GM19395 (cell line): ENCODE measurements around the gene APOF.
"Not testable (repeated sequence)": the region's sequence is repeated elsewhere in the genome, so short reads cannot be mapped to it uniquely, and the experiment has no call there.

Experiments
- ATAC-seq: cut with Tn5 transposase; IDR thresholded peaks from one replicate; pipeline ENCODE4 v1.9.1; 2021; ENCODE audit warnings: mild to moderate bottlenecking, moderate library complexity; ENCODE audit not compliant: unreplicated experiment

Gene APOF

DNA sequence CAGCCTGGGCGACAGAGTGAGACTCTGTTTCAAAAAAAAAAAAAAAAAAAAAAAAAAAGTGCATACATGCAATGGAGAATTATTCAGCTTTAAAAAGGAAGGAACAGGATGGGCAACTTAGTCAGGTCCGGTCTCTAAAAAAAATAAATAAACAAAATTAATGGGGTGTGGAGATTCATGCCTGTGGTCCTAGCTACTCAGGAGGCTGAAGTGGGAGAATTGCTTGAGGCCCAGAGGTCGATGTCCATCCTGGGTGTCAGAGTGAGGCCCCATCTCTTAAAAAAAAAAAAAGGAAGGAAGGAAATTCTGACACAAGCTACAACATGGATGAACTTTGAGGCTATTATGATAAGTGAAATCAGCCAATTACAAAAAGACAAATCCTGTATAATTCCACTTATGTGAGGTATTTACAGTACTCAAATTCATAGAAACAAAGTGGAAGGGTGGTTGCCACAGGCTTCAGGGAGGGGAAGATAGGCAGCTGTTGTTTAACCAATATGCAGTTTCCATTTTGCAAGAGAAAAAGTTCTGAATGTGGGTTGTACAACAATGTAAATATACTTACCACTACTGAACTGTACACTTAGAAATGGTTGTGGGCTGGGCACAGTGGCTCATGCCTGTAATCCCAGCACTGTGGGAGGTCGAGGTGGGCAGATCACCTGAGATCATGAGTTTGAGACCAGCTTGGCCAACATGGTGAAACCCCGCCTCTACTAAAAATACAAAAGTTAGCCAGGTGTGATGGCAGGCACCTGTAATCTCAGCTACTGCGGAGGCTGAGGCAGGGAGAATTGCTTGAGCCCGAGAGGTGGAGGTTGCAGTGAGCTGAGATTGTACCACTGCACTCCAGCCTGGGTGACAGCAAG lies 12.3 kb upstream of the APOF start:
- ATAC-seq, result peak; percentile 49

DNA sequence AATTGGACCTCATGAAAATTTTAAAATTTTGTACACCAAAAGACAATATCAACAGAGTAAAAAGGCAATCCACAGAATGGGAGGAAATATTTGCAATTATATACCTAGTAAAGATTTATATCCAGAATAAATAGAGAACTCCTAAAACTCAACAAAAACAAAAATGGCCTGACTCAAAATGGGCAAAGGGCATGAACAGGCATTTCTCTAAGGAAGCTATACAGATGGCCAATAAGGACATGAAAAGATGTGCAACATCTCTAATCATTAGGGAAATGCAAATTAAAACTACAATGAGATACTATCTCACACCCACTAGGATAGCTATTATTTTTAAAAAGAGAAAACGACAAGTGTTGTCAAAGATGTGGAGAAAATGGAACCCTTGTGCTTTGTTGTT lies 10.9 kb upstream of the APOF start:
- no peak for ATAC-seq

DNA sequence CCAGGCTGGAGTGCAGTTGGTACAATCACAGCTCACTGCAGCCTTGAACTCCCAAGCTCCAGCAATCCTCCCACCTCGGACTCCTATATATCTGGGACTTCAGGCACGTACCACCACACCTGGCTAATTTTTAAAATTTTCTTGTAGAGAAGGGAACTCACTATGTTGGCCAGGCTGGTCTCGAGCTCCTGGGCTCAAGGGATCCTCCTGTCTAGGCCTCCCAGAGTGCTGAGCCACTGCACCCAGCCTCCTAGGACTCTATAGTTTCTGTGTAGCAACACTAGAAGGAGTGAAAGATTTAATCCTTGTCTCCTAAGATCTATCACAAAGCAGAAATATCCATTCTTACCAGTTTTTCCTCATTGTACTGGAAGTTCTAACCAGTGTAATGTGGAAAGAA lies 4.3 kb upstream of the APOF start:
- ATAC-seq, result no peak

DNA sequence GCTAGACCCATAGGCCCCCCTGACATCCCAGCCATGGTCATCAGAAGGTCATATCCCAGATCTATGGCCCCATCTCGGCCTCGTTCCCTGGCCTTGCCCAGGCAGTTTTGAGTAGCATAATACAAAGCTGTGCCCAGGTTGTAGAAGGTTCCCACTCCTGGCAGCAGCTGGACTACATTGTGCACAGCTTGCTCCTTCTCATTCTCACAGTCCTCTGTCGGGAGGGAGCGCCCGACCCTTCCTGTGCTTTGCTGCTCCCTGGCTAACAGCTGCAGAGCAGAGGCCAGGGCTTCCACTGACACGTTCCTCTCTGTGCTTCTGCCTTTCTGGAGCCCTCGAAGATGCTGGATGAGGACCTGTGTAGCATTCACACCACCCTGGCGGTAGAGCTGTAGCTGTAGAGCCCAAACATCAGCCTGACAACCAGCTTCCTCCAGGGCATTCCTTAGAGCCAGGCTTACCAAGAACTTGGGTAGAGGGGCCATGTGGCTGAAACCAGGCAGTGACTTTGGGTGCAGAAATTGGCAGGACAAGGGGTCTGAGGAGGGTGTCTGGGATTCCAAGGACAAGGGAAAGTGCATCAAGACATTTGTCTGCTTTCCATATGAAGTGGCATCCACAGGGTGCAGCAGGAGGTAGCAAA lies 1.0 kb downstream of the APOF start:
- no peak for ATAC-seq

DNA sequence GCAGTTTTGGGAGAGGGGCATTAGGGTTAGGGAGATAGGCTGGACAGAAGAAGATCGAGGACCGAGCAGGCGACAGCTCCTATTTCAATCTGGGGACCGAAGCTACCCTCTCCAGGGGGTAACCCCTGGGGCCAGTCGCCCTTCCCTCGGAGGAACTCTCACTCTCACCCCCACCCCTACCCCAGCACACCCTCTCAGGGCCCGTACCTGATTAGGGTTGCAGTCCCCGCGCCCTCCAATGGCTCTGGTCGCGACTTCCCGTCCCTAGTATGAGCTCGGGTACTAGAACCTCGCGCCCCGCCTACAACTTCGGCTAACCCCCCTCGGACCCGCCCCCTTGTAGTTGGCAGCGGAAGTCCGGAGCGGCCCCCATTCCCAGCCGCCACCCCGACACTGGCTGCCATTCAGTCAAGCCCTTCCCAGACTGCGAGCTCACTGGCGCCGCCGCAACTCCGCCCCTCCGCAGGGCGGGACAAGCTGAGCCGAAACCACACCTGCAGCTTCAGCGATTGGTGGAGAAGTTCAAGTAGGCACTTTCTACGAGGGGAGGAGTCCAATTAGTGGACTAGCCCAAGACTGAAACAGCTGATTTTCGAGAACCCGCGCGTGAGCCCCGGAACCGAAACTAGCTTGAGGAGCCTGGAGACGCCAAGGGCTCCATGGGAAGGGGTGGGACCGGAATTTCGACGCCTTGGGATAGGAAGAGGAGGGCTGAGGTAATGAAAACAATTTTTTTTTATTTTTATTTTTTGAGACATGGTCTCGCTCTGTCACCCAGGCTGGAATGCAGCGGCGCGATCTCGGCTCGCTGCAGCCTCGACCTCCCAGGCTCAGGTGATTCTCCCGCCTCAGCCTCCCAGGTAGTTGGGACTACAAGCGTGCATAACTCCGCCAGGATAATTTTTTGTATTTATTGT lies 2.5 kb downstream of the APOF start, which contains the start of gene STAT2:
TSS of gene STAT2 (minus strand) at position 257 of the 917 bp plus-strand sequence. CDS start 3,536 bp downstream, outside the sequence.
- ATAC-seq, result peak; percentile 95

DNA sequence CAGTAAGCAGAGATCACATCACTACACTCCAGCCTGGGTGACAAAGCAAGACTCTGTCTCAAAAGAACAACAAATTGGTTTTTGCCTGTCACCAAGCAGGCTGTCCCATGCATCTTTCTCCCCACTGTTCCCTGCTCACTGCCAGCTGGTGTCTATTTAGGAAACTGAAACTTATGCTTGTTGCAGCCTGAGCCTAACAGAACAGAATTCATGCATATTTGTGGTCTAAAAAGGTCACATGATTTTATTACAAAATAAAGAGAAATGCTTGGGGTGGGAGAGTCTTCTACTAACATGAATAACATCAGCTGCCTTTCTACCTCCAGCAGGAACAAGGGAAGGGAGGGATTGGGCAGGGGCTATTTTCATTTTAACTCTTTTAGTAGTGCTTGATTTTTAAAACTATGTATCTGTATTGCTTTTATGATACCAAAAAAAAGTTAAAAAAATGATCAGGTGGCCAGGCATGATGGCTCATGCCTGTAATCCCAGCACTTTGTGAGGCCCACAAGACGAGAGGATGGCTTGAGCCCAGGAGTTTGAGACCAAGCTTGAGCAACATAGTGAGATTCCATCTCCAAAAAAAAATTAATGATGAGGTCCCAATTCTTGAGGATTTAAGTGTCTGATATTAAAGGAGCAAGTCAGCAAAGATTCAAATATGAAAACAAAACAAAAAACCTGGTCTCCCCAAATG lies 3.7 kb downstream of the APOF start:
- ATAC-seq, result no peak

DNA sequence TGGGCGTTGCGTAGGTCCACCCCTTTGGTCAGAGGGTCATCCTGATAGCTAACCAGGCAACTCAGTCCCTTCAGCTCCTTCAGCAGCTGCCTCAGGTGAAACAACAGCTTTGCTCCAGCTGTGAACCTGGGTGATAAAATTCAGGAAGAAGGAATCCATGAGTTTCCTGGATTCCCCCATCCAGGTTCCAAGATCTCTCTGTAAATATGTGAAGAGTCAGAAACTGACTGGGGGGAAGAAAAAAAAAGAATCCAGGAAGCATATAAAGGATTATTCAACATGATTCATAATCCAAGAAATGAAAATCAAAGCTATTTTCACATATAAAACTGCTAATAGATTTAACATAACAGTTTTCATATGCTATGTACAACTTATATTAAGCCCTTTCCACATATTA lies 11.3 kb downstream of the APOF start:
- ATAC-seq, result no peak

DNA sequence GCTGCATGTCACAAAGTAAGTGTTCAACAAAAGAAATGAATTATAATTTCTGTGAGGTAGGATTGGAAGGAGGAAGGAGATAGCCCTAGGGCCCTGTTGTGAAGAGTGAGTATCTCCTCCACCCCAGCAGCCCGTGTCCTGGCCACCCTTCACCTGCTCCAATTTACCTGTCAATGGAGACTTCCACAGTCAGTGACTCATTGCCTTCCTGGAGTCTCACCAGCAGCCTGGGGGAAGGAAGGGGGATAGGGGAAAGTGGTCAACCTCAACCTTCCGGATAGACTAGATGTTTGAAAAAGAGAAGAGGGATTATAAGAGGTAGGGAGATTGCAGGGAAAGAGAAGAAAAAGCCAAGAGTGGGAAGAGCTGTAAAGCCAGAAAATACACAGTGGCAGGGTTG lies 12.0 kb downstream of the APOF start:
- no peak for ATAC-seq

DNA sequence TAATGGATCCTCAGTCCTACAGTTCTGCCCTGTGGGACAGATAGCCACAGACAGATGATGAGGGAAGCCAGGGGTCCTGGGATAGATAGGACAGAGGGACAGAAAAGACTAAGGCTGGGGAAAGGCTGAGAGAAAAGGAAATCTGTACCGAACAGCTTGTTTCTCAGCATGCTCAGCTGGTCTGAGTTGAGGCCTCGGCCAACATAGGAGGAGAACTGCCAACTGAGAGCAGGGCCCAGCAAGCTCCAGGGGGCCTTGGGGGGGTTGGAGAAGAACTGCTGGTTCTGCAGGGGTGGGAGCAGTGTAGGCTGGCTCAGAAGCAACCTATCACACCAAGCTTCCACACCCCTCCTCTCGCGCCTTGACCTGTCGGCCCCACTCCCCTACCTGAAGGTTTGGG lies 13.9 kb downstream of the APOF start:
- no peak for ATAC-seq

DNA sequence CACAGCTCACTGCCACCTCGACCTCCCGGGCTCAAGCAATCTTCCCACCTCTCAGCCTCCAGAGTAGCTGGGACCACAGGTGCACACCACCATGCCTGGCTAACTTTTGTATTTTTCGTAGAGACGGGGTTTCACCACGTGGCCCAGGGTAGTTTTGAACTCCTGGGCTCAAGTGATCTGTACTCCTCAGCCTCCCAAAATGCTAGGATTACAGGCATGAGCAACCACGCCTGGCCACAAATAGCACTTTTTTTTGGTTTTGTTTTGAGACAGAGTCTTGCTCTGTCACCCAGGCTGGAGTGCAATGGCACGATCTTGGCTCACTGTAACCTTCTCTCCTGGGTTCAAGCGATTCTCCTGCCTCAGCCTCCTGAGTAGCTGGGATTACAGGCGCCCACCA lies 15.4 kb downstream of the APOF start:
- ATAC-seq, result not testable (repeated sequence)

DNA sequence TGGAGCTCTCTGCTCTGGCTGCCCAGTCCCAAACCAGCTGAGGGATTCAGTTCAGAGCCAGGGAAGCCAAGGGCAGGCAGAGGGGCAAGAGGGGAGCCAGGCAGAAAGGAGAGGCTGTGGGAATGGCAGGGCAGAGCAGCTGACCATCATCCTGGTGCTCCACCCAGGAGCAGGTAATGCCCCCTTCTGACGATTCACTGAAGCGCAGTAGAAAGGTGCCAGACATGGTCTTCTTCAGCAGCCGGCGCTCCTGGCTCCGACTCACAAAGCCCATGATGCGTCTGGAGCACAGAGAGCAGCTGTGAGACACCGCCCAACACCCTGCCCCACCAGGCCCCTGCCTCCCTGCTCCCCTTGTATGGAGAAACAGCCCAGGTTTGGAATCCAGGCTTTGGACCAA lies 16.0 kb downstream of the APOF start:
- ATAC-seq, result no peak

DNA sequence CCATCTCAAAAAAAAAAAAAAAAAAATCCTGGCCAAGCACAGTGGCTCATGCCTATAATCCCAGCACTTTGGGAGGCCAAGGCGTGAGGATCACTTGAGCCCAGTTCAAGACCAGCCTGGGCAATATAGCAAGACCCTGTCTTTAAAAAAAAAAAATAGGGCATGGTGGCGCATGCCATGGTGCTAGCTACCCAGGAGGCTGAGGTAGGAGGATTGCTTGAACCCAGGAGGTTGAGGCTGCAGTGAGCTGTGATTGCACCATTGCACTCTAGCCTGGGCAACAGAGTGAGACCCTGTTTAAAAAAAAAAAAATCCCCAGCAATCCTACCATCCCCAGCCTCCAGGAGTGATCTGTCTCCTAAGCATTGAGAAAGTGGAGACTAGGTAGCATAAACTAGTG lies 20.4 kb downstream of the APOF start:
- ATAC-seq, result not testable (repeated sequence)

DNA sequence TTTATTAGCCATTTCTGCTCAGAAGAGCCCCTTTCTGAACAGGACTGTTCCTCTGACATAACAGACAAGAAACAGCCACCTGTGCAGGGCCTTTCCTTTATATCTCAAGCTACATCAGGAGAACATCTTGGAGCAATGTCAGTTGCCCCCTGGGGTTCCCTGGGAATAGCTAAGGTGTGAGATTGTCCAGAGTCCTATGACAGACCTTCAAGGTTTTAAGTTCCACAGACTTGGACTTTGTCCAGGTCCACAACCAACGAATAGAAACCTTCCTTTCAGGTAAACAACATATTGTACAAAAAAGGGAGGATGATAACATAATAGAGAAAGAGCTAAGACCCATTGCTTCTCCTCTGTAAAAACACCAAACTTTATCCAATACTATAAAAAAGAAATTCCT lies 21.0 kb downstream of the APOF start:
- no peak for ATAC-seq

DNA sequence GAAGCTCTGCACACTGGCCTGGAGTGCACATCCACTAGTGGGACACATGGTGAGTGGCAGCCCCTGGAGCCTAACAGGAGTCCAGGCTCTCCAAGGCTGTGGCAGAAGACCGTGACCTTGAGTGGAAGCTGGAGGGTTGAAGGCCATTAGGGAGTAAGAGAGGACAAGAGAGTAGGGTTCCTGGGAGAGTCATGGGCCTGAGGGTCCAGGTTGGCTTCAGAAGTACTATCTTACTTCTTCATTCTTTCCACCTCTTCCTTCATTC lies 23.6 kb downstream of the APOF start:
- ATAC-seq, result no peak

DNA sequence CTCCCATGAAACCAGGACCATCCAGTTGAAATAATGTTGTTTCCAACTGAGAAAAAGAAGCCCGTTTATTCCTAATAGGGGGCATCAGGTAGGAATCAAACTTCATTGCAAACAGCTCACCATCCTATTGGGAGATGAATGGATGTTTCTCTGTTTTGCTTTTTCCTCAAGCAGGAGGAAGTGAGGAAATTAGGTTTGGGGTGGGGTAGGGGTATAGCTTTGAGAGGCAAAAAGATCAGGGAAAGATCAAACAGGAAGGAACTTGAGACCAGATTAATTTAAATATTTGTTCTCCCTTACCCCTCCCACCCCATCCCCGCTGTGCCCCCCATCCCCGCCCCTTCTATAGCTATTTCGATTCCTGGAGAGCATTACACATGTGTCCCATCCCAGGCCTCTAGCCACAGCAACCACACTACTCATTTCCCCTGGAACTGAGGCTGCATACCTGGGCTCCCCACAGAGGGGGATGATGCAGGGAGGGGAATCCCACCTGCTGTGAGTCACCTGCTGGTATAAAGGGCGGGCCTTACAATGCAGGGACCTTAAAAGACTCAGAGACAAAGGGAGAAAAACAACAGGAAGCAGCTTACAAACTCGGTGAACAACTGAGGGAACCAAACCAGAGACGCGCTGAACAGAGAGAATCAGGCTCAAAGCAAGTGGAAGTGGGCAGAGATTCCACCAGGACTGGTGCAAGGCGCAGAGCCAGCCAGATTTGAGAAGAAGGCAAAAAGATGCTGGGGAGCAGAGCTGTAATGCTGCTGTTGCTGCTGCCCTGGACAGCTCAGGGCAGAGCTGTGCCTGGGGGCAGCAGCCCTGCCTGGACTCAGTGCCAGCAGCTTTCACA lies 24.1 kb downstream of the APOF start, which contains the start of gene IL23A:
TSS of gene IL23A (plus strand) at position 577 of the 850 bp plus-strand sequence. CDS start at position 738, 161 bp downstream.
- no peak for ATAC-seq

DNA sequence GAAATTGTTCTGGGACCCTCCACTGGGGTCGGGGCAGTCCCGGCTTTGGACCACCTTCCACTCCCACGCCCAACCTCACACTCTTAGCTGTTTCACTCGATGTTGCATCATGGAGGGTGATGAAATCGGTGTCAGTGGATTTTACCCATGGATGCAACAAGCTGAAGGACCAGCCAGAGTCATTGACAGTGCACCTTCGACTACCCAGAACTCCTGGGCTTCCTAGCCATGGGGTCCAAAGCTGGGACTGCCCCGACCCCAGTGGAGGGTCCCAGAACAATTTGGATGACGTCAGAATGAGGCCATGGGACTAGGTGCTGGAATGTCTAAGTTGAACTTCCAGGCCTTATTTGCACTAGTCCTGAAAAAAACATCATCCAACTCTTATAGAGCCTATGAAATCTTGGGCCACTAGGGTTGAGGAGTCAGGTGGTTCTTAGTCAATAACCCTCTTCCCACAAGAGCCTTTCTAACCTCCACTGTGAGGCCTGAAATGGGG lies 24.9 kb downstream of the APOF start:
- ATAC-seq, result no peak

DNA sequence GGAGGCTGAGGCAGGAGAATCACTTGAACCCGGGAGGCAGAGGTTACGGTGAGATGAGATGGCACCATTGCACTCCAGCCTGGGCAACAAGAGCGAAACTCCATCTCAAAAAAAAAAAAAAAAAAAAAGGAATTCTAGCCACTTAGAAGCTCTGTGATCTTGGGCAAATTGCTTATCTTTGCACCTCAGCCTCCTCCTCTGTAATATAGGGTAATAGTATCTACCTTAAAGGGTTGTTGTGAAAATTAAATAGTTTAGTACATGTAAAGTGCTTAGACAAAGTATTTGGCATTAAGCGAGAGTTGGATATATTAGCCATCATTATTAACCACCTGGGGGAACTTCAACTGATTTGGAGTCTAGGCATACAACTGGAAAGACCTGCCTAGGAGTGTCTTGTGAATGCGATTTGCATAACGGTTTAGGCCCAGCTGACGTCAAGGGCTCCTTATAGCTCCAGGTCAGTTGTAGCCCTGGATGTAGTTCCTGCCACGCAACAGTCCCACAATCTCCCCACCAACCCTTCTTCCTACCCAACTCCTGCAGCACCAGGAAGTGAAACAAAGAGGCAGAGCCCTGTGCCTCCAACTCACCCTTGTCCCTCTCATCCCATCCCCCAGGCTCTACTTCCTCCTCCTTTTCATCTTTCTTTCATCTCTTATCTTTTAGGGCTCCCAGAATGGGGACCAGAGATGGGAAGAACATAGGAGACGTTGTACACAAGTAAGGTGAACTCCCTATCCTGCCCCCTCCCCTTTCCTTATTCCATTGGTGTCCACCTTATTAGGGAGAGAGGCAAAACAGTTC lies 26.1 kb downstream of the APOF start:
- no peak for ATAC-seq

DNA sequence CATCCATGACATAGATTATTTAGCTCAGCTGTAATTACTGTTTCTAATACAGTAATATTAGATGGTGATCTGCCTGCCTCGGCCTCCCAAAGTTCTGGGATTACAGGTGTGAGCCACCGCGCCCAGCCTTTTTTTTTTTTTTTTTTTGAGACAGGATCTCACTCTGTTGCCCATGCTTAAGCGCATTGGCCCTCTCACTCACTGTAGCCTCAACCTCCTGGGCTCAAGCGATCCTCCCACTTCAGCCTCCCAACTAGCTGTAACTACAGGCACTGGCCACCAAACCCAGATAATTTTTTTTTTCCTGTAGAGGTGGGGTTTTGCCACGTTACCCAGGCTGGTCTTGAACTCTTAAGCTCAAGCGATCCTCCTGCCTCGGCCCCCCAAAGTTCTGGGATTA lies 27.1 kb downstream of the APOF start:
- not testable (repeated sequence) for ATAC-seq

DNA sequence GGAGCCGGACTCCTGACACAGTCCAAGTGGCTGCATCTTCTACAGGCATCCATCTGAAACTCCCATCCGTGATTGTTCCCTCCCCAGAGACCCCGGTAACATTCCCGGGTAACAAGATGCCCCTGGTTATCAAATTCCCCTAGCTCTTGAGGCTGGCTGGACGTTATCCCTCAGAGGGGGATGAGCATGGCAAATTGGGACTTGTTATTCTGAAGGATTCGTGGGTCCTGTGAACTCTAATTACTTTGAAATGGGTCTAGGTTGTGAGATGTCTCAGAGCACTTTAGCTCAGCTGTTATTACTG lies 28.2 kb downstream of the APOF start:
- no peak for ATAC-seq
